ENCODE measurements around the gene EXOC7.

Gene EXOC7

DNA sequence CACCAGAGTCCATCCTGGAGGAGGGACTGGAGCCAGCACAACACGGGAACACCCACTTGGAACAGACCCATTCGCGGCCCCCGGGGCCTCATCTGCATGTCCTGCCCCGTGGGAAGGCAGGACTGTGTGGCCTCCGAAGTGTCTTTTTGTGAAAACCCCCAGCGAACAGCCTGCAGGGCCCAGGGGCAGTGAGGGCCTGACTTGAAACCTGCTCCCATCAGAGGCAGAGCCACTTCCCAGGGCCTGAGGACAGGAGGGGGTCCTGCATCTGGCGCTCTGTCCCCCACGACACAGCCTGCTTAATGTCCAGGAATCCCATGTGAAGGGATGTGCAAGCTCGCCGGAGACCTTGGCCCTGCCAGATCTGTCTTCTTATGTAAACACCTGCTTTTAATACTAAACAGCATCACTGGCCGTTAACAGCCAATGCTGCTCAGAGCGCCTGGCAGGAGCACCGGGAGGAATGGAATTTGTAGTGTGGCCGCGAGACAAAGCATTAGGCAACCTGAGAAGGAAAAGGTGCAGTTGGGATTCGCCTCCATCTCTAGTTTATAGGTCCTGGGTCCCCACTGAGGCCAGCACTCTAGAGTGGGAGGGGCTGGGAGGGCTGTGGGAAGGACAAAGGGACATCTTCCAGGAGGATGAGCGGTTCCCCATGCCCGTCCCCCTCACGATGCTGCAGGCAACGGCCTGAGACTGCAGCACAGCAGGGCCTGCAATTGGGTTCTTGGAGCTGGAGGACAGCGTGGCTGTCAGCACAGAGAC, 66.9 kb downstream of the EXOC7 start:
- no peak for DNase-seq

DNA sequence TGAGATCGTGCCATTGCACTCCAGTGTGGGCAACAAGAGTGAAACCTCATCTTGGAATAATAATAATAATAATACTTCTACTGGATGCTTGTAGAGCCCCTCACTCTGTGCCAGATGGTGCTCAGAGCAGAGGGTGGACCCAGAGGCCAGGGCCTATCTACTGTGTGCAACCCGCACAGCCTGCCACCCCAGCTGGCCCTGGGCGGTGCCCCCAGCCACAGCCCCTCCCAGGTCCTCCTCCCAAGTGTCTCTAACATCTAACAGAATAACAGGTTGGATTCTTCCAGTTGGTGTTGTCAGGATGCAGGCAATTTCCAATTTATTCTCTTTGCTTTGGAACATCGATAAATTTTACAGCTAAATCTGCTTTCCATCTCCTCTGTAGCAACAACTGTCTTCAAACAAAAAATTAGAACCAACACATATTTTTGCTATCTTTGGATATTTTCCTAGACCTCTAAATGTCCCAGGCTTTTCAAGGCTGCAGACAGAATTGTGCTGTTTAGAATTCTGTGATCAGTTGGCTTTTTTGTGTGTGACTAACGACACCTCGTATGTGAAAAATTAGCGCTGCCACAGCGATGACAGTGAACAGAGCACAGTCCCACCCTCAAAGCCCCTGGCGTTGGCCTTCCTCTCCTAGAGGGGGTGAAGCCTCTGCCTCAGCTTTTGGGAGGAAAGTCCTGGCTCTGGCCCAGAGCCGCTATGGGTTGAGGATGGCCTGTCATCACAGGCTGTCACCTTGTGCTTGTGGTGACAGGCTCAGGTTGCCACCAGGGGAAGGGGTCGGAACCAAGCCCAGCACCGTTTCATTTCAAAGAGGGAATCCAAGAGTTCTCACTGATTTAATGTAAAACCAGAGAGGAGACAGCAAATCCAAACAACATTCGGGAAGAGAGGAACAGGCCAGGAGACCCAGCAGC, 68.9 kb downstream of the EXOC7 start:
- DNase-seq: no peak

DNA sequence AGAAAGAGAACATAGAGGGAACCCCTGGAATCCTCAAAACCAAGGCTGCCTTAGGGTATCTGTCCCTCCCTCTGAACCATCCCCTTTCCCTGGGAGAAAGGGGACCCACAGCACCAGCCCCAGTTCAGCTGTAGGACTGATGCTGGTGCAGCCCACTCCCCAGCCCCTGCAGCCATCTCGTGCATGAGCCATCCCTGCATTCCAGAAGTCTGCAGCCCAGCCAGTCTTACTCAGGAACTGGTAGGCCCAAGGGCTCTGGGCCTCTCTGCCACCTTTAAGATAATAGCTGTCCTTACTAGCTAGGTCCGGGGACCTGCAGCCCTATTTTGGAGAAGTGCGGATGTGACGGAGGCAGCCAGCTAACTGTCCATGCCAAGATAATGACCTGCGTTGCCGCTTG, 70.4 kb downstream of the EXOC7 start:
- no peak for DNase-seq

DNA sequence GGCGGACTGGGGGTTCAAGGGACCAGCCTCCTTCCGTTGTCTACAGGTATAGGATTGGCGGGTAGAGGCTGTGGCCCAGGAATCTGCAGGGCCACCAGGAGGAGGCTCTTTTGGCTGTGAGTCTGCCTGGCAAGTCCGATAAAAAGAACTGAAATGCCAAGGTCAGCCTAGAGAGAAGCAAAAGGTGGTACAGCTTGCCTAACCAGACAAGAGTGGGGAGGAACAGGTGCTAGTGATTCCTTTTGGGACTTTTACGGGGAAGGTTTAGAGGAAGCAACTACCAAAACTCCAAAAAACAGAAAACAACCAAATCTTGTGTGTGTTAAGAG, 70.8 kb downstream of the EXOC7 start:
- no peak for DNase-seq

DNA sequence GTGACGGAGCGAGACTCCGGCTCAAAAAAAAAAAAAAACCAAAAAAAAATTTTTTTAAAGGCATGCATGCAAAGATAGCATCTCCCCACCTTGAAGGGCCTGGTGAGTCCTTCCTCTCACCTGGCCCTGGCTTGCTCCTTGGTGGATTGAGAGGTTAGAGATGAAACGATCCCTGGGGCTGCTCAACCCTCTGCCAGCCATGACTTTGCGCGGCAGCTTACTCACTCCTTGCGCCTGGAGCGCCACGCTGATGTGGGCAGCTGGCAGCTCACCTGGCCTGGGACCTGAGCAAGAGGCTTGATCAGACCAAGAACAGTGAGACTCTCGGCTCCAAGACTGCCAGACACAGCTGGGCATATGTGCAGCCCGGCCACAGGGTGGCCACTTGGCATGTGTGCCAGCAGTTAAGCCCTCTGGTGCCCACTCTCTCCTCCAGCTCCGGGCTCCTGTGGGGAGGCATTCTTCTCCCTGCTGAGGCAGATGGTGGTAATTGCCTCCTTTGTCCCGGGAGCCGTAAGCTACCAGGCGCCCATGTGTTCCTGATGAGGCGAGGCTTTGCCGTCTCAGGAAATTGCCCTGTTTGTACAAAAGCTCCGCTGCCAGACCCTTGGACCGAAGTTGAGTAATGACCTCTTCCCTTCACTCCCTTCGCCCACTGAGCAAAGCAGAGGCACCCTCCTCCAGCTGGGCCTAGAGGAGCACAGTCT, 71.4 kb downstream of the EXOC7 start:
- DNase-seq: no peak

Measured in activated naive CD4-positive, alpha-beta T cell (primary cell).